HepG2 (cell line): ENCODE results near the gene GTF2IRD2. TPM values are rescaled to one million over a fixed set of nuclear protein-coding genes. Genes with fewer than 3 reads are reported as not detected.
"Not testable (repeated sequence)": the region's sequence is repeated elsewhere in the genome, so short reads cannot be mapped to it uniquely, and the experiment has no call there.

Experiments
- ATAC-seq: fragments of 200-7000 bp; cut with Tn5 transposase; 3 replicates; pipeline ENCODE4 v1.9.1; 2020; ENCODE audit warnings: mild to moderate bottlenecking, moderate library complexity
- BruUV-seq: library from RNA; stranded (reverse); fragments of 400-500 nt; replicated peaks from 2 replicates; lab custom pipeline; 2021; lab: Mats Ljungman, UMichigan
- CTCF ChIA-PET: fragments of 300-600 bp; formaldehyde crosslinking; extraction: SDS; loops from one replicate; lab custom pipeline; 2021; ENCODE audit warnings: low total read pairs, inconsistent platforms, low intra/inter-chr PET ratio; lab: Yijun Ruan, JAX
- POLR2A ChIA-PET: fragments of 350-600 bp; sonication (Branson Sonifier 250); formaldehyde crosslinking; loops from one replicate; lab custom pipeline; 2020; ENCODE audit warnings: antibody characterized with exemption, inconsistent platforms; lab: Yijun Ruan, JAX
- DNase-seq: peaks from one replicate; pipeline ENCODE4 v3.0.0-alpha.2; 2015; ENCODE audit warnings: low spot score
- FAIRE-seq: peaks from 3 replicates; lab custom pipeline; 2011; peaks lifted over from hg19 to GRCh38; lab: Jason Lieb, UNC
- H2AFZ ChIP-seq: one replicate; pipeline ENCODE4 v1.6.1; 2011; ENCODE audit warnings: low read length, inconsistent platforms
- H3K27ac ChIP-seq: fragments of 300-600 bp; 3 replicates; pipeline ENCODE4 v1.8.0; 2011; ENCODE audit warnings: mixed run types, mild to moderate bottlenecking, mixed read lengths, low read length, inconsistent platforms; ENCODE audit not compliant: insufficient read depth; ENCODE audit errors: extremely low read length
- H3K27me3 ChIP-seq, 2 experiments: fragments of 200-600 bp in 1 of 2; 2 replicates in 1 of 2; 3 replicates in 1 of 2; pipeline versions ENCODE4 v1.6.0 to v1.8.0; 2011; ENCODE audit warnings: low read length in 2 of 2, mild to moderate bottlenecking in 2 of 2, moderate library complexity in 2 of 2, inconsistent platforms in 1 of 2; ENCODE audit not compliant: insufficient read depth in 2 of 2, control insufficient read depth in 1 of 2
- H3K36me3 ChIP-seq, 2 experiments: fragments of 200-600 bp in 1 of 2; replicated peaks in 1 of 2; 2 replicates in 1 of 2; 3 replicates in 1 of 2; pipeline versions ENCODE4 v1.5.1 to v1.8.0; 2011; ENCODE audit warnings: low read length in 2 of 2, inconsistent platforms in 1 of 2; ENCODE audit not compliant: insufficient read depth in 2 of 2, control insufficient read depth in 1 of 2
- H3K4me1 ChIP-seq: 2 replicates; pipeline ENCODE4 v1.5.1; 2012; ENCODE audit warnings: low read length, inconsistent platforms; ENCODE audit not compliant: insufficient read depth
- H3K4me2 ChIP-seq: 2 replicates; pipeline ENCODE4 v1.6.0; 2011; ENCODE audit warnings: low read depth, low read length, inconsistent platforms
- H3K4me3 ChIP-seq, 3 experiments: fragments of 200-600 bp in 1 of 3; sonication (generic), shearing (Covaris generic) in 1 of 3; replicated peaks in 1 of 3; 2 replicates each; pipeline ENCODE4 v1.5.1; 2011 to 2016; ENCODE audit warnings: low read length in 3 of 3, inconsistent platforms in 2 of 3, low read depth in 2 of 3, mild to moderate bottlenecking in 2 of 3, control low read depth in 1 of 3, mixed read lengths in 1 of 3; ENCODE audit not compliant: insufficient read depth in 1 of 3
- H3K79me2 ChIP-seq: one replicate; pipeline ENCODE4 v1.6.1; 2011; ENCODE audit warnings: low read length, inconsistent platforms; ENCODE audit not compliant: insufficient read depth
- H3K9ac ChIP-seq: 2 replicates; pipeline ENCODE4 v1.6.0; 2011; ENCODE audit warnings: mild to moderate bottlenecking, low read depth, low read length, inconsistent platforms; ENCODE audit not compliant: insufficient read depth
- H3K9me3 ChIP-seq: 2 replicates; pipeline ENCODE4 v1.5.1; 2012; ENCODE audit warnings: mild to moderate bottlenecking, low read length
- H4K20me1 ChIP-seq: 2 replicates; pipeline ENCODE4 v1.6.0; 2011; ENCODE audit warnings: inconsistent platforms, mild to moderate bottlenecking, low read length, moderate library complexity; ENCODE audit not compliant: insufficient read depth
- BRD4 ChIP-seq: sonication (generic); formaldehyde crosslinking; IDR thresholded peaks from 2 replicates; pipeline ENCODE4 v1.4.0; 2020; ENCODE audit warnings: missing genetic modification reagents
- GATA4 ChIP-seq: sonication (generic); IDR thresholded peaks from 2 replicates; pipeline ENCODE4 v1.6.1; 2016; ENCODE audit warnings: antibody characterized with exemption, low read depth, borderline replicate concordance
- GATAD1 ChIP-seq: IDR thresholded peaks from 2 replicates; pipeline ENCODE4 v1.6.1; 2016; ENCODE audit warnings: missing genetic modification reagents, missing compliant biosample characterization
- MYC ChIP-seq: sonication (generic); formaldehyde crosslinking; IDR thresholded peaks from 2 replicates; pipeline ENCODE4 v1.9.0; 2021; ENCODE audit warnings: missing genetic modification reagents, borderline replicate concordance
- TFDP2 ChIP-seq: sonication (generic); formaldehyde crosslinking; IDR thresholded peaks from 2 replicates; pipeline ENCODE4 v1.4.0; 2020; ENCODE audit warnings: missing genetic modification reagents
- ZBTB10 ChIP-seq: sonication (generic); formaldehyde crosslinking; IDR thresholded peaks from 2 replicates; pipeline ENCODE4 v1.4.0; 2020; ENCODE audit warnings: missing genetic modification reagents, borderline replicate concordance
- ZNF362 ChIP-seq: sonication (generic); formaldehyde crosslinking; IDR thresholded peaks from 2 replicates; pipeline ENCODE4 v1.4.0; 2020; ENCODE audit warnings: missing genetic modification reagents, mild to moderate bottlenecking, borderline replicate concordance
- ZNF800 ChIP-seq: sonication (generic); formaldehyde crosslinking; IDR thresholded peaks from 2 replicates; pipeline ENCODE4 v1.4.0; 2020; ENCODE audit warnings: missing genetic modification reagents
- WGBS: methylation state at CpG from one replicate; pipeline ENCODE4 v1.1.6; 2017; ENCODE audit warnings: low lambda C conversion rate; 5-methylcytosine and 5-hydroxymethylcytosine counted together
- in situ Hi-C: cut with HindIII; loops from 2 replicates; pipeline ENCODE4 v1.10.0; 2017; ENCODE audit warnings: low pct_unique_long_range_greater_than_20kb; ENCODE audit not compliant: extremely low pct_ligation_motif_present
- intact Hi-C: fragments of 100-400 bp; cut with micrococcal nuclease; formaldehyde crosslinking; loops from one replicate; pipeline ENCODE4 v1.10.0; 2022; ENCODE audit not compliant: unreplicated experiment
- polyA plus RNA-seq, 8 experiments: library from polyadenylated mRNA; depleted of rRNA in 3 of 8; stranded (reverse) in 7 of 8; unstranded in 1 of 8; fragments of >200 nt; fragmentation: Illumina TruSeq in 4 of 8; extraction: Trizol in 4 of 8; gene quantifications; 2 replicates each; pipeline versions ENCODE4 v1.2.1 to v1.2.3, GENCODE V29; 2011 to 2016; ENCODE audit warnings: low read depth in 4 of 8, missing spikeins in 1 of 8, mixed read lengths in 1 of 8; ENCODE audit not compliant: insufficient read depth in 1 of 8
- total RNA-seq, 5 experiments: library from RNA; depleted of rRNA; stranded (reverse); fragments of >200 nt; fragmentation: Illumina TruSeq; extraction: Trizol; gene quantifications; 2 replicates each; pipeline ENCODE4 v1.2.3, GENCODE V29; 2016; ENCODE audit warnings: low read depth in 1 of 5

Gene GTF2IRD2
- total and polyA plus RNA-seq, 2 of the 13 experiments (the other 11 are each of a cell fraction or from before 2014, with no cell fraction given): 6.5 to 11.2 TPM

- TF ChIP-seq ZBTB10 (CRISPR knock-in tag) (peak; percentile 33; the same call in 1 of the 2 replicates), GATA4 (peak; percentile 17; the same call in 1 of the 2 replicates), ZNF800 (CRISPR knock-in tag) (0 out of 2 replicates have a peak, but pooled peaks have one; percentile 53), TFDP2 (CRISPR knock-in tag) (peak; percentile 16; the same call in 1 of the 2 replicates), MYC (peak; percentile 41; the same call in 1 of the 2 replicates), ZNF362 (peak; percentile 87), GATAD1 (CRISPR knock-in tag) (0 out of 2 replicates have a peak, but pooled peaks have one; percentile 12), BRD4 (CRISPR knock-in tag) (0 out of 2 replicates have a peak, but pooled peaks have one; percentile 22)
Observed at GRCh38 chr7:74890158-74891123, 39.0 kb upstream of the GTF2IRD2 start (continued).

- FAIRE-seq, H3K27me3 ChIP-seq, H3K4me1 ChIP-seq, H3K4me2 ChIP-seq, H3K9me3 ChIP-seq, H3K79me2 ChIP-seq, H3K9ac ChIP-seq, intact Hi-C loops, DNase-seq, POLR2A ChIA-PET, H4K20me1 ChIP-seq, H3K27ac ChIP-seq, H3K4me3 ChIP-seq, CTCF ChIA-PET, BruUV-seq, H2AFZ ChIP-seq, ATAC-seq, in situ Hi-C loops, H3K36me3 ChIP-seq: not testable (repeated sequence)
- WGBS: 37% methylated on average over 11 of the region's 31 CpGs
Observed at GRCh38 chr7:74889518-74890129, 38.2 kb upstream of the GTF2IRD2 start.
